Cardiac muscle cell (in vitro differentiated cells and primary cell): ENCODE data around the gene SDHC. TPM values are rescaled to one million over a fixed set of nuclear protein-coding genes. Genes with fewer than 3 reads are reported as not detected.
A peak's percentile ranks its signal among the peaks of the same experiment; 100 is the strongest.
"Not testable (repeated sequence)": the region's sequence is repeated elsewhere in the genome, so short reads cannot be mapped to it uniquely, and the experiment has no call there.

Experiments used
- DNase-seq, 2 donors: peaks; one replicate each; pipeline versions ENCODE4 v3.0.0 to v3.0.0-alpha.2; 2010 to 2017; ENCODE audit warnings: low read depth in 1 of 2, low spot score in 1 of 2
- H3K27ac ChIP-seq: fragments of 200-600 bp; sonication (generic); 2 replicates; pipeline ENCODE4 v1.5.1; 2016
- H3K27me3 ChIP-seq: fragments of 200-600 bp; sonication (generic); 2 replicates; pipeline ENCODE4 v1.6.0; 2016; ENCODE audit warnings: control low read depth
- H3K36me3 ChIP-seq: fragments of 200-600 bp; sonication (generic); 2 replicates; pipeline ENCODE4 v1.5.1; 2016; ENCODE audit warnings: control low read depth
- H3K4me1 ChIP-seq: fragments of 200-600 bp; sonication (generic); 2 replicates; pipeline ENCODE4 v1.8.1; 2017; ENCODE audit warnings: low read depth, mild to moderate bottlenecking, mixed run types
- H3K4me3 ChIP-seq: fragments of 200-600 bp; sonication (generic); 2 replicates; pipeline ENCODE4 v1.5.1; 2016; ENCODE audit warnings: mild to moderate bottlenecking
- H3K9me3 ChIP-seq: fragments of 200-600 bp; sonication (generic); 2 replicates; pipeline ENCODE4 v1.5.1; 2017; ENCODE audit warnings: low read depth, mild to moderate bottlenecking, control low read depth
- CTCF ChIP-seq: IDR thresholded peaks from 2 replicates; pipeline ENCODE4 v1.5.1; 2012; ENCODE audit warnings: low read depth, mild to moderate bottlenecking, low read length
- polyA plus RNA-seq: library from polyadenylated mRNA; unstranded; fragments of >200 nt; fragmentation: Nextera tagmentation; extraction: Ambion mirVana; gene quantifications from 2 replicates; pipeline ENCODE4 v1.2.1, GENCODE V29; 2016
- total RNA-seq: library from RNA; depleted of rRNA; stranded (reverse); fragments of >200 nt; gene quantifications from 2 replicates; pipeline ENCODE4 v1.2.3, GENCODE V29; 2016

Gene SDHC
- total and polyA plus RNA-seq, 2 experiments from 2014 or later, result 22.5 to 333 TPM

GRCh38 chr1:161382214-161383019, 68.2 kb downstream of the SDHC start:
- Histone ChIP-seq H3K4me3 (no peak overlapping the region), H3K4me1 (no peaks in the 10 kb centered on the region), H3K9me3 (no peaks in the 10 kb centered on the region), H3K27ac (no peak overlapping the region), H3K36me3 (no peaks in the 10 kb centered on the region), H3K27me3 (no peaks in the 10 kb centered on the region)
- peak; percentile 65 to 81 for DNase-seq
- TF ChIP-seq CTCF, result peak; percentile 62

- no peaks in the 10 kb centered on the region for H3K36me3 ChIP-seq
- no peak overlapping the region for H3K4me3 ChIP-seq
- H3K9me3 ChIP-seq, result no peaks in the 10 kb centered on the region
- H3K27ac ChIP-seq, result no peak overlapping the region
- DNase-seq, result no peak
- no peak for TF ChIP-seq CTCF
- H3K27me3 ChIP-seq, result no peaks in the 10 kb centered on the region
- H3K4me1 ChIP-seq, result no peaks in the 10 kb centered on the region
These were observed 74.5 kb downstream of the SDHC start for GRCh38 chr1:161388639-161389038.

GRCh38 chr1:161389158-161389557, 75.0 kb downstream of the SDHC start:
- not testable (repeated sequence) for H3K4me1 ChIP-seq, H3K27me3 ChIP-seq, DNase-seq, H3K9me3 ChIP-seq, H3K36me3 ChIP-seq
- peak overlapping the region; percentile 73 for H3K27ac ChIP-seq
- peak overlapping the region; percentile 46 for H3K4me3 ChIP-seq

- Histone ChIP-seq H3K36me3 (no peaks in the 10 kb centered on the region), H3K4me1 (no peaks in the 10 kb centered on the region), H3K4me3 (peak overlapping the region; percentile 59), H3K27me3 (no peaks in the 10 kb centered on the region), H3K27ac (peak overlapping the region; percentile 73), H3K9me3 (no peaks in the 10 kb centered on the region)
- peak; percentile 96 to 99 for DNase-seq
- no peak for TF ChIP-seq CTCF
These were observed 75.7 kb downstream of the SDHC start for GRCh38 chr1:161389691-161390558.

GRCh38 chr1:161390559-161390858, 76.3 kb downstream of the SDHC start:
- Histone ChIP-seq H3K27me3 (no peaks in the 10 kb centered on the region), H3K4me1 (no peaks in the 10 kb centered on the region), H3K27ac (no peak overlapping the region), H3K9me3 (no peaks in the 10 kb centered on the region), H3K4me3 (peak overlapping the region; percentile 59), H3K36me3 (no peaks in the 10 kb centered on the region)
- DNase-seq, result no peak
- TF ChIP-seq CTCF, result no peak

- H3K4me1 ChIP-seq, DNase-seq, H3K27ac ChIP-seq, H3K27me3 ChIP-seq, H3K9me3 ChIP-seq, H3K36me3 ChIP-seq: not testable (repeated sequence)
- H3K4me3 ChIP-seq, result peak overlapping the region; percentile 59
These were observed 77.0 kb downstream of the SDHC start for GRCh38 chr1:161391136-161391535.
